H1 (cell line): Measurements from ENCODE around the gene ADK. TPM values are rescaled to one million over a fixed set of nuclear protein-coding genes. Genes with fewer than 3 reads are reported as not detected.

Experiments
- CTCF ChIA-PET: fragments of 300-600 bp; sonication (Branson Sonifier 250); formaldehyde crosslinking; loops from one replicate; lab custom pipeline; 2021; ENCODE audit not compliant: partially characterized antibody; lab: Charles Lee
- POLR2A ChIA-PET: fragments of 300-600 bp; sonication (Branson Sonifier 250); formaldehyde crosslinking; loops from one replicate; lab custom pipeline; 2021; ENCODE audit warnings: inconsistent platforms; ENCODE audit not compliant: partially characterized antibody; lab: Charles Lee
- DNase-seq, 2 experiments: peaks; one replicate each; pipeline versions ENCODE4 v3.0.0 to v3.0.0-alpha.2; 2010 to 2022; ENCODE audit warnings: low spot score in 2 of 2, low read depth in 1 of 2, mixed read lengths in 1 of 2
- FAIRE-seq: peaks from 2 replicates; lab custom pipeline; 2011; peaks lifted over from hg19 to GRCh38; lab: Jason Lieb, UNC
- H2AFZ ChIP-seq: 2 replicates; pipeline ENCODE4 v1.8.1; 2012; ENCODE audit warnings: low read length, inconsistent platforms
- H2AK5ac ChIP-seq: 2 replicates; pipeline ENCODE4 v1.6.1; 2013; ENCODE audit warnings: low read depth, low read length
- H2BK120ac ChIP-seq: replicated peaks from 2 replicates; pipeline ENCODE3; 2013; ENCODE audit warnings: low read depth, low read length, inconsistent platforms
- H2BK12ac ChIP-seq: 2 replicates; pipeline ENCODE4 v1.6.1; 2013; ENCODE audit warnings: low read depth, low read length
- H2BK15ac ChIP-seq: 2 replicates; pipeline ENCODE4 v1.6.1; 2013; ENCODE audit warnings: low read length
- H2BK20ac ChIP-seq: 2 replicates; pipeline ENCODE4 v1.6.1; 2013; ENCODE audit warnings: low read length
- H2BK5ac ChIP-seq: 2 replicates; pipeline ENCODE4 v1.6.1; 2013; ENCODE audit warnings: low read depth, low read length
- H3K14ac ChIP-seq: 2 replicates; pipeline ENCODE4 v1.6.1; 2013; ENCODE audit warnings: inconsistent platforms; ENCODE audit not compliant: insufficient read length
- H3K18ac ChIP-seq: 2 replicates; pipeline ENCODE4 v1.6.1; 2013; ENCODE audit warnings: low read length; ENCODE audit errors: extremely low read depth
- H3K23ac ChIP-seq: 2 replicates; pipeline ENCODE4 v1.6.1; 2013; ENCODE audit warnings: inconsistent platforms; ENCODE audit not compliant: insufficient read length
- H3K23me2 ChIP-seq: 2 replicates; pipeline ENCODE4 v1.6.1; 2013; ENCODE audit warnings: low read depth, low read length
- H3K27ac ChIP-seq: 2 replicates; pipeline ENCODE4 v1.6.1; 2011; ENCODE audit warnings: low read depth, low read length, inconsistent platforms
- H3K27me3 ChIP-seq, 4 experiments: replicated peaks in 1 of 4; 1 replicate in 1 of 4; 2 replicates in 3 of 4; pipeline versions ENCODE4 v1.6.1 to v1.8.1; 2011 to 2013; ENCODE audit warnings: low read length in 3 of 4, mild to moderate bottlenecking in 3 of 4, inconsistent platforms in 2 of 4, mixed read lengths in 2 of 4, moderate library complexity in 1 of 4; ENCODE audit not compliant: control insufficient read depth in 3 of 4, insufficient read depth in 3 of 4; ENCODE audit errors: extremely low read depth in 1 of 4
- H3K36me3 ChIP-seq, 4 experiments: 2 replicates each; pipeline versions ENCODE4 v1.6.1 to v1.8.1; 2011 to 2013; ENCODE audit warnings: mild to moderate bottlenecking in 4 of 4, low read length in 3 of 4, moderate library complexity in 2 of 4, control low read depth in 1 of 4, inconsistent platforms in 1 of 4; ENCODE audit not compliant: insufficient read depth in 4 of 4, control insufficient read depth in 2 of 4
- H3K4ac ChIP-seq: replicated peaks from 2 replicates; pipeline ENCODE3; 2013; ENCODE audit warnings: low read length, low read depth, mixed read lengths, inconsistent platforms; ENCODE audit not compliant: insufficient read length
- H3K4me1 ChIP-seq, 4 experiments: replicated peaks in 1 of 4; 1 replicate in 1 of 4; 2 replicates in 3 of 4; pipeline versions ENCODE4 v1.6.1 to v1.8.1; 2011 to 2013; ENCODE audit warnings: low read length in 3 of 4, inconsistent platforms in 2 of 4, mixed read lengths in 1 of 4; ENCODE audit not compliant: insufficient read depth in 4 of 4, control insufficient read depth in 3 of 4
- H3K4me2 ChIP-seq, 2 experiments: 2 replicates each; pipeline versions ENCODE4 v1.6.1 to v1.8.1; 2011 to 2013; ENCODE audit warnings: low read depth in 2 of 2, low read length in 2 of 2, control low read depth in 1 of 2, inconsistent platforms in 1 of 2, mild to moderate bottlenecking in 1 of 2; ENCODE audit not compliant: insufficient read depth in 1 of 2
- H3K4me3 ChIP-seq, 4 experiments: fragments of 200-600, 300-600 bp in 1 of 4; sonication (generic), shearing (Covaris generic), sonication (Bioruptor Twin) in 1 of 4; 2 replicates each; pipeline versions ENCODE4 v1.5.1 to v1.8.1; 2011 to 2016; ENCODE audit warnings: low read length in 4 of 4, low read depth in 3 of 4, control low read depth in 2 of 4, inconsistent platforms in 2 of 4, mild to moderate bottlenecking in 2 of 4, mixed read lengths in 1 of 4, moderate library complexity in 1 of 4; ENCODE audit not compliant: insufficient read depth in 2 of 4; ENCODE audit errors: extremely low read depth in 1 of 4
- H3K56ac ChIP-seq: replicated peaks from 2 replicates; pipeline ENCODE3; 2013; ENCODE audit warnings: low read depth, mild to moderate bottlenecking, mixed read lengths, low read length, inconsistent platforms; ENCODE audit not compliant: insufficient read length
- H3K79me1 ChIP-seq: 2 replicates; pipeline ENCODE4 v1.6.1; 2013; ENCODE audit warnings: low read depth, low read length, control low read depth
- H3K79me2 ChIP-seq, 2 experiments: 2 replicates each; pipeline versions ENCODE4 v1.6.1 to v1.8.1; 2012 to 2013; ENCODE audit warnings: low read length in 2 of 2, mild to moderate bottlenecking in 2 of 2, inconsistent platforms in 1 of 2; ENCODE audit not compliant: insufficient read depth in 2 of 2, control insufficient read depth in 1 of 2
- H3K9ac ChIP-seq, 4 experiments: replicated peaks in 1 of 4; 1 replicate in 1 of 4; 2 replicates in 3 of 4; pipeline versions ENCODE4 v1.6.1 to v1.8.1; 2011 to 2013; ENCODE audit warnings: low read depth in 3 of 4, low read length in 3 of 4, control low read depth in 2 of 4, mild to moderate bottlenecking in 2 of 4, moderate library complexity in 2 of 4, inconsistent platforms in 1 of 4; ENCODE audit errors: extremely low read depth in 1 of 4
- H3K9me3 ChIP-seq, 2 experiments: 2 replicates each; pipeline versions ENCODE4 v1.6.1 to v1.8.1; 2012 to 2013; ENCODE audit warnings: mild to moderate bottlenecking in 2 of 2, moderate library complexity in 2 of 2, control low read depth in 1 of 2, inconsistent platforms in 1 of 2, low read depth in 1 of 2, low read length in 1 of 2, mixed read lengths in 1 of 2; ENCODE audit not compliant: insufficient read depth in 2 of 2
- H4K20me1 ChIP-seq, 2 experiments: replicated peaks in 1 of 2; 2 replicates each; pipeline versions ENCODE3 to v1.8.1; 2011 to 2013; ENCODE audit warnings: inconsistent platforms in 2 of 2, low read length in 2 of 2, mild to moderate bottlenecking in 1 of 2; ENCODE audit not compliant: insufficient read depth in 2 of 2, control insufficient read depth in 1 of 2
- H4K5ac ChIP-seq: 2 replicates; pipeline ENCODE4 v1.6.1; 2013; ENCODE audit warnings: low read length, low read depth, mixed read lengths, inconsistent platforms; ENCODE audit not compliant: insufficient read length
- H4K8ac ChIP-seq: 2 replicates; pipeline ENCODE4 v1.8.0; 2013; ENCODE audit warnings: mild to moderate bottlenecking, moderate library complexity, low read length, inconsistent platforms; ENCODE audit not compliant: insufficient read depth; ENCODE audit errors: extremely low read depth
- H4K91ac ChIP-seq: replicated peaks from 2 replicates; pipeline ENCODE3; 2013; ENCODE audit warnings: low read length, mixed read lengths, inconsistent platforms; ENCODE audit not compliant: insufficient read length
- RAD21 ChIP-seq, 2 experiments: IDR thresholded peaks in 1 of 2; conservative IDR thresholded peaks in 1 of 2; 2 replicates each; pipeline ENCODE4 v1.6.1; 2011; ENCODE audit warnings: low read depth in 2 of 2, low read length in 2 of 2, improper control_type of control experiment in 1 of 2, inconsistent platforms in 1 of 2, mild to moderate bottlenecking in 1 of 2, moderate library complexity in 1 of 2
- SIX5 ChIP-seq: IDR thresholded peaks from 2 replicates; pipeline ENCODE4 v1.6.1; 2011; ENCODE audit warnings: mild to moderate bottlenecking, low read depth, low read length
- TEAD4 ChIP-seq: IDR thresholded peaks from 2 replicates; pipeline ENCODE4 v1.6.1; 2012; ENCODE audit warnings: low read depth, low read length, inconsistent platforms, mixed read lengths
- WGBS, 2 experiments: shearing (Covaris generic) in 1 of 2; methylation state at CpG; one replicate each; pipeline versions ENCODE4 v1.1.6 to v1.1.7; 2013 to 2015; ENCODE audit warnings: low lambda C conversion rate in 2 of 2, mixed read lengths in 2 of 2, inconsistent platforms in 1 of 2, low coverage in 1 of 2, missing lambda C conversion rate in 1 of 2; ENCODE audit not compliant: insufficient replicate concordance in 2 of 2, insufficient coverage in 1 of 2, insufficient read length in 1 of 2; ENCODE audit errors: extremely low coverage in 1 of 2, missing lambda C conversion rate in 1 of 2; 5-methylcytosine and 5-hydroxymethylcytosine counted together
- polyA plus RNA-seq, 7 experiments: library from polyadenylated mRNA; depleted of rRNA in 3 of 7; stranded (reverse) in 5 of 7; unstranded in 2 of 7; fragments of >200 nt in 5 of 7; fragments of 200-250 nt in 2 of 7; gene quantifications; 1 replicate in 5 of 7; 2 replicates in 1 of 7; 4 replicates in 1 of 7; pipeline versions ENCODE4 v1.2.1 to v1.2.3, GENCODE V29; 2011 to 2013; ENCODE audit warnings: missing spikeins in 2 of 7, mixed read lengths in 2 of 7
- total RNA-seq: library from RNA; stranded (reverse); fragmentation: NEBNext Ultra II Directional; extraction: Animal tissue kit (Norgen Biotek cat#: 25700); gene quantifications from 2 replicates; pipeline ENCODE4 v1.2.1, GENCODE V29; 2021

The ADK gene
- total and polyA plus RNA-seq, 2 of the 8 experiments (the other 6 are each of a cell fraction or from before 2014, with no cell fraction given): 12.3 to 42.4 TPM

DNA sequence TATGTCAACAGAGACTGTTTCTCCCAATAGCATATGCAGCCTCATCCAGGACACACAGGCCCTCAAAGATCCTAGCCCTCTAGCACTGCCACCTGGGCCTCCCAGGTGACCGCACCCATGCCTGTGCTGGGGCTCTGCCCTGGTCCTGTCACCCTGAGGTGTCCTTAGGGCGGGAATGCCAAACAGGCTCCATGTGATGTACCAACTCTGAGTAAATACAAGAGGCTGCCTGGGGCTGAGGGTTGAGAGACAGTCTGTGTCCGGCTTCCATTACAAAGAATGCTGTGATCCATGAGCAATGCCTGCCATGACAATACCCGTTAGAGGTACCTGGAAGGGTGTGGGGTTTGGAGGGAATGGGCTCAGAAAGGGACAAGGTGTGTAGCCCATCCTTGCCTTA, 592.4 kb downstream of the ADK start:
- H3K79me2 ChIP-seq: no peaks in the 10 kb centered on the region
- H3K9me3 ChIP-seq: no peaks in the 10 kb centered on the region
- no peak overlapping the region for H2AK5ac ChIP-seq
- H3K9ac ChIP-seq: no peak overlapping the region
- no peak overlapping the region for H2AFZ ChIP-seq
- no peak overlapping the region for H2BK120ac ChIP-seq
- H2BK5ac ChIP-seq: no peak overlapping the region
- H3K18ac ChIP-seq: no peak overlapping the region
- no peak overlapping the region for H3K27ac ChIP-seq
- DNase-seq: no peak
- H2BK15ac ChIP-seq: no peak overlapping the region
- no peak overlapping the region for H3K4me3 ChIP-seq
- H3K23me2 ChIP-seq: no peaks in the 10 kb centered on the region
- CTCF ChIA-PET: interaction anchor here (0.9 kb wide), 1 partner anchor 172 kb away, joined by 3 read pairs; no protein-coding TSS in a partner anchor
- POLR2A ChIA-PET: no interaction called here
- FAIRE-seq: no peak
- H4K20me1 ChIP-seq: no peaks in the 10 kb centered on the region
- no peak overlapping the region for H2BK12ac ChIP-seq
- H3K27me3 ChIP-seq: no peaks in the 10 kb centered on the region
- H3K36me3 ChIP-seq: no peaks in the 10 kb centered on the region
- H3K79me1 ChIP-seq: no peaks in the 10 kb centered on the region
- no peak overlapping the region for H3K23ac ChIP-seq
- H3K56ac ChIP-seq: no peak overlapping the region
- no peak overlapping the region for H2BK20ac ChIP-seq
- no peak overlapping the region for H3K4ac ChIP-seq
- H4K8ac ChIP-seq: no peak overlapping the region
- H3K4me2 ChIP-seq: no peak overlapping the region
- 94% methylated on average over 4 of the region's 4 CpGs; no CpG with 5 or more reads in 1 of the 2 experiments for WGBS, 2 experiments
- no peak overlapping the region for H4K5ac ChIP-seq
- H3K4me1 ChIP-seq: no peaks in the 10 kb centered on the region
- no peak overlapping the region for H3K14ac ChIP-seq
- H4K91ac ChIP-seq: no peak overlapping the region
- TF ChIP-seq TEAD4: no peak
- no peak for TF ChIP-seq SIX5
- TF ChIP-seq RAD21 (IDR thresholded peaks at IDR 0.05 in 1 of 2, conservative IDR thresholded peaks at IDR 0.05 in 1 of 2; ENCODE audit: low read depth in 2 of 2, low read length in 2 of 2): peak; percentile 14 to 36; a peak in 2 of 4 replicates
